ENCODE measurements around the gene KIF26B.

Gene KIF26B

DNA sequence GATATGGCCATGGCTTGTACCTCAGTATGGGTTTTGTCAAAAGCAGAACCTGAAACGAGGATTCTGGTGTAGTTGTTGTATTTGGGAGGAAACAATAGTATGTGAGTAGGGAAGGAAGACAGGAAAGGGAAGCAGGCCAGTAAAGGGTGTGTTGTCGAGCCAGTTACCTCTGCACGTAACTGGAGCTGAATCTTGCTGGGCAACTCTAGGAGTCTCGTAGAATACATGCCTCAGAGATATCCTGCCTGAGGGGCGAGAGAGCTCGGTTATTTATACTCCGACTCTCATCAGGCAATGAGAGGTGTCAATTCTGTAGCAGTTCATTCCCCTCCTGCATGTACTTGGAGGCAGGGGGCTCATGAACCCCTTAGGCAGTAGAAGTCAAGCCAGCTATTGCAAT lies 45.9 kb upstream of the KIF26B start:
- no peaks in the 10 kb centered on the region for H3K79me1 ChIP-seq (ENCODE audit: low read length)
- no peak overlapping the region for H3K9ac ChIP-seq (ENCODE audit: low read length)
- no peak overlapping the region for H2BK15ac ChIP-seq (replicated peaks; ENCODE audit: low read depth)
- H4K8ac ChIP-seq (ENCODE audit: low read depth, low read length): no peak overlapping the region
- no peak overlapping the region for H3K18ac ChIP-seq (ENCODE audit: low read length)
- no peak overlapping the region for H3K23ac ChIP-seq (ENCODE audit: low read length)
- no peaks in the 10 kb centered on the region for H3K4me1 ChIP-seq (ENCODE audit: control insufficient read depth, low read depth, low read length)
- no peak overlapping the region for H3K4me3 ChIP-seq (ENCODE audit: low read length)
- H3K4ac ChIP-seq (ENCODE audit: low read depth, low read length): no peak overlapping the region
- H3K27ac ChIP-seq (ENCODE audit: low read depth, low read length): no peak overlapping the region
- H3K27me3 ChIP-seq (ENCODE audit: insufficient read depth, low read length, poor library complexity): no peaks in the 10 kb centered on the region
- DNase-seq: no peak
- no peak overlapping the region for H2BK5ac ChIP-seq (ENCODE audit: low read length)
- H2BK120ac ChIP-seq (ENCODE audit: low read depth, low read length): no peak overlapping the region
- no peak overlapping the region for H4K5ac ChIP-seq (ENCODE audit: low read length)
- H3K56ac ChIP-seq (ENCODE audit: low read length): no peak overlapping the region
- H3K79me2 ChIP-seq (ENCODE audit: control insufficient read depth, insufficient read depth, low read length): no peaks in the 10 kb centered on the region
- H3K36me3 ChIP-seq (ENCODE audit: control insufficient read depth, insufficient read depth, low read length): no peaks in the 10 kb centered on the region
- WGBS (ENCODE audit: extremely low coverage, insufficient coverage, low lambda C conversion rate): no CpG with 5 or more reads among the region's 7 CpGs
- no peak overlapping the region for H2AK5ac ChIP-seq (ENCODE audit: low read length)
- H3K4me2 ChIP-seq (ENCODE audit: low read length): no peak overlapping the region

GRCh38 chr1:245110406-245110805 lies 44.4 kb upstream of the KIF26B start:
- no peaks in the 10 kb centered on the region for H3K79me2 ChIP-seq (ENCODE audit: control insufficient read depth, insufficient read depth, low read length)
- no peak overlapping the region for H3K9ac ChIP-seq (ENCODE audit: low read length)
- no peak overlapping the region for H3K23ac ChIP-seq (ENCODE audit: low read length)
- H4K5ac ChIP-seq (ENCODE audit: low read length): no peak overlapping the region
- H3K4me1 ChIP-seq (ENCODE audit: control insufficient read depth, low read depth, low read length): no peaks in the 10 kb centered on the region
- H3K56ac ChIP-seq (ENCODE audit: low read length): no peak overlapping the region
- no peak overlapping the region for H2AK5ac ChIP-seq (ENCODE audit: low read length)
- no peak overlapping the region for H3K4ac ChIP-seq (ENCODE audit: low read depth, low read length)
- no peak overlapping the region for H3K27ac ChIP-seq (ENCODE audit: low read depth, low read length)
- no peak overlapping the region for H3K4me3 ChIP-seq (ENCODE audit: low read length)
- H2BK5ac ChIP-seq (ENCODE audit: low read length): no peak overlapping the region
- no peaks in the 10 kb centered on the region for H3K36me3 ChIP-seq (ENCODE audit: control insufficient read depth, insufficient read depth, low read length)
- H2BK15ac ChIP-seq (replicated peaks; ENCODE audit: low read depth): no peak overlapping the region
- no peak overlapping the region for H4K8ac ChIP-seq (ENCODE audit: low read depth, low read length)
- no CpG with 5 or more reads among the region's 2 CpGs for WGBS (ENCODE audit: extremely low coverage, insufficient coverage, low lambda C conversion rate)
- H3K4me2 ChIP-seq (ENCODE audit: low read length): no peak overlapping the region
- H3K18ac ChIP-seq (ENCODE audit: low read length): no peak overlapping the region
- no peak for DNase-seq
- H3K27me3 ChIP-seq (ENCODE audit: insufficient read depth, low read length, poor library complexity): no peaks in the 10 kb centered on the region
- no peaks in the 10 kb centered on the region for H3K79me1 ChIP-seq (ENCODE audit: low read length)
- H2BK120ac ChIP-seq (ENCODE audit: low read depth, low read length): no peak overlapping the region

DNA sequence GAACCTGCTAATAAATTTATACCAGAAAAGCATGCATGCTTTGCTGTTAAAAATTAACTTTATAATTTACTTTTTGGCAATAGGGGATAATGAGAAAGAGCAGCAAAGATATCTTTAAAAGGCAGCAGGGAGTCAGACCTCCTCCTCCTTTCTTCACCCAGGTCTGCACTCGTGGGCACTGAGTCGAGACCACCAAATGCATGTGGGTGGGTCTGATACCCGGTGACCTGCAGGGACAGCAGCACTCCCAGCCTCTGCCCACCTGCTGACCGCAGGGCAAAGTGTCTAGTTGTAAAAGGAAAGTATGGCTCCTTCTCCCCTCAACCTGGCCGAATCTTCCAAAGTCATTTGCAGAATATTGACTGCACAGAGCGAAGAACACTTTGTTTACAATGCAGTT lies 43.7 kb upstream of the KIF26B start:
- no peak overlapping the region for H2BK15ac ChIP-seq (replicated peaks; ENCODE audit: low read depth)
- no peak overlapping the region for H3K4ac ChIP-seq (ENCODE audit: low read depth, low read length)
- no peak overlapping the region for H3K18ac ChIP-seq (ENCODE audit: low read length)
- no peak overlapping the region for H2BK120ac ChIP-seq (ENCODE audit: low read depth, low read length)
- no peak overlapping the region for H3K23ac ChIP-seq (ENCODE audit: low read length)
- no peaks in the 10 kb centered on the region for H3K79me2 ChIP-seq (ENCODE audit: control insufficient read depth, insufficient read depth, low read length)
- no peak overlapping the region for H4K5ac ChIP-seq (ENCODE audit: low read length)
- no peak overlapping the region for H3K27ac ChIP-seq (ENCODE audit: low read depth, low read length)
- H3K56ac ChIP-seq (ENCODE audit: low read length): no peak overlapping the region
- WGBS (ENCODE audit: extremely low coverage, insufficient coverage, low lambda C conversion rate): no CpG with 5 or more reads among the region's 6 CpGs
- no peak for DNase-seq
- no peak overlapping the region for H2AK5ac ChIP-seq (ENCODE audit: low read length)
- H4K8ac ChIP-seq (ENCODE audit: low read depth, low read length): no peak overlapping the region
- no peak overlapping the region for H3K4me3 ChIP-seq (ENCODE audit: low read length)
- no peaks in the 10 kb centered on the region for H3K79me1 ChIP-seq (ENCODE audit: low read length)
- H3K4me2 ChIP-seq (ENCODE audit: low read length): no peak overlapping the region
- no peaks in the 10 kb centered on the region for H3K27me3 ChIP-seq (ENCODE audit: insufficient read depth, low read length, poor library complexity)
- no peak overlapping the region for H2BK5ac ChIP-seq (ENCODE audit: low read length)
- no peaks in the 10 kb centered on the region for H3K4me1 ChIP-seq (ENCODE audit: control insufficient read depth, low read depth, low read length)
- no peaks in the 10 kb centered on the region for H3K36me3 ChIP-seq (ENCODE audit: control insufficient read depth, insufficient read depth, low read length)
- no peak overlapping the region for H3K9ac ChIP-seq (ENCODE audit: low read length)

DNA sequence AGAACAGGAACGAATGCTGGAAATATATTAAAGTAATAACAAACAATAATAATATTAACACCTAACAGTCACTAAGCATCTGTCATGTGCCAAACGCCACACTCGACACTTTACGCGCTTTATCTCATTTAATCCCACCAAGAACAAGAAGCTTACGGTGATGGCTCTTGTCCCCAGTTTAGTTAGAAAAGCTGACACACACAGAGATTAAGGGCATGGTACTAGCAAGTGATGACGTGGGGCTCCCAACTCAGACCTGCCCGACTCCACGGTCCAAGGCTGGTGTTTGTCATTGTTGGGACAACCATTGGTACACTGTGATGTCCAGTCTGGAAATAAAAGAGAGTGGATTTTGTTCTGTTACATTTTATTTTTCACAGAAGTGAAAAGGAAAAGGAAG lies 41.1 kb upstream of the KIF26B start:
- Histone ChIP-seq H3K56ac (ENCODE audit: low read length) (no peak overlapping the region), H3K9ac (ENCODE audit: low read length) (no peak overlapping the region), H2BK5ac (ENCODE audit: low read length) (no peak overlapping the region), H3K4me2 (ENCODE audit: low read length) (no peak overlapping the region), H3K23ac (ENCODE audit: low read length) (no peak overlapping the region), H2BK15ac (replicated peaks; ENCODE audit: low read depth) (no peak overlapping the region), H3K4ac (ENCODE audit: low read depth, low read length) (no peak overlapping the region), H3K4me1 (ENCODE audit: control insufficient read depth, low read depth, low read length) (no peaks in the 10 kb centered on the region), H2BK120ac (ENCODE audit: low read depth, low read length) (no peak overlapping the region), H4K5ac (ENCODE audit: low read length) (no peak overlapping the region), H2AK5ac (ENCODE audit: low read length) (no peak overlapping the region), H3K79me1 (ENCODE audit: low read length) (no peaks in the 10 kb centered on the region), H3K79me2 (ENCODE audit: control insufficient read depth, insufficient read depth, low read length) (no peaks in the 10 kb centered on the region), H3K27ac (ENCODE audit: low read depth, low read length) (no peak overlapping the region), H3K27me3 (ENCODE audit: insufficient read depth, low read length, poor library complexity) (no peaks in the 10 kb centered on the region), H4K8ac (ENCODE audit: low read depth, low read length) (no peak overlapping the region), H3K36me3 (ENCODE audit: control insufficient read depth, insufficient read depth, low read length) (no peaks in the 10 kb centered on the region), H3K18ac (ENCODE audit: low read length) (no peak overlapping the region), H3K4me3 (ENCODE audit: low read length) (no peak overlapping the region)
- DNase-seq: no peak
- WGBS (ENCODE audit: extremely low coverage, insufficient coverage, low lambda C conversion rate): 100% methylated on average over 4 of the region's 9 CpGs

DNA sequence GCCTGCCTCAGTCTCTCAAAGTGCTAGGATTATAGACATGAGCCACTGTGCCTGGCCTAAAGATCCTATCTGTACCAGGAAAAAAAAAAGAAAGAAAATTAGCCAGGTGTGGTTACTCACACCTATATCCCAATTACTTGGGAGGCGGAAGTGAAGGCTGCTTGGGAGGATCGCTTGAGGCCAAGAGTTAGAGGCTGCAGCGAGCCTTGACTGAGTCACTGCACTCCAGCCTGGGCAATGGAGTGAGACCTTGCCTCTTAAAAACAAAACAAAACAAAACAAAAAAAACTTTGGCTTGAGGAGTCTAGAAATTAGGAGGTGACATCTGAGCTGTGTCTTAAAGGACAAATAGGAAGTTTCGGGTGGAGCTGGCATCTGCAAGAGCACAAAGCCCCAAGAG lies 38.7 kb upstream of the KIF26B start:
- no peak overlapping the region for H3K4ac ChIP-seq (ENCODE audit: low read depth, low read length)
- no peak overlapping the region for H3K18ac ChIP-seq (ENCODE audit: low read length)
- no peaks in the 10 kb centered on the region for H3K79me1 ChIP-seq (ENCODE audit: low read length)
- no peak overlapping the region for H3K23ac ChIP-seq (ENCODE audit: low read length)
- no peak overlapping the region for H2AK5ac ChIP-seq (ENCODE audit: low read length)
- H4K5ac ChIP-seq (ENCODE audit: low read length): no peak overlapping the region
- H4K8ac ChIP-seq (ENCODE audit: low read depth, low read length): no peak overlapping the region
- H3K4me2 ChIP-seq (ENCODE audit: low read length): no peak overlapping the region
- H2BK5ac ChIP-seq (ENCODE audit: low read length): no peak overlapping the region
- no peak overlapping the region for H3K9ac ChIP-seq (ENCODE audit: low read length)
- no peak overlapping the region for H3K4me3 ChIP-seq (ENCODE audit: low read length)
- DNase-seq: no peak
- no peaks in the 10 kb centered on the region for H3K27me3 ChIP-seq (ENCODE audit: insufficient read depth, low read length, poor library complexity)
- H3K27ac ChIP-seq (ENCODE audit: low read depth, low read length): no peak overlapping the region
- H3K36me3 ChIP-seq (ENCODE audit: control insufficient read depth, insufficient read depth, low read length): no peaks in the 10 kb centered on the region
- no peaks in the 10 kb centered on the region for H3K4me1 ChIP-seq (ENCODE audit: control insufficient read depth, low read depth, low read length)
- H2BK120ac ChIP-seq (ENCODE audit: low read depth, low read length): no peak overlapping the region
- no peak overlapping the region for H2BK15ac ChIP-seq (replicated peaks; ENCODE audit: low read depth)
- H3K56ac ChIP-seq (ENCODE audit: low read length): no peak overlapping the region
- no CpG with 5 or more reads among the region's 4 CpGs for WGBS (ENCODE audit: extremely low coverage, insufficient coverage, low lambda C conversion rate)
- H3K79me2 ChIP-seq (ENCODE audit: control insufficient read depth, insufficient read depth, low read length): no peaks in the 10 kb centered on the region

DNA sequence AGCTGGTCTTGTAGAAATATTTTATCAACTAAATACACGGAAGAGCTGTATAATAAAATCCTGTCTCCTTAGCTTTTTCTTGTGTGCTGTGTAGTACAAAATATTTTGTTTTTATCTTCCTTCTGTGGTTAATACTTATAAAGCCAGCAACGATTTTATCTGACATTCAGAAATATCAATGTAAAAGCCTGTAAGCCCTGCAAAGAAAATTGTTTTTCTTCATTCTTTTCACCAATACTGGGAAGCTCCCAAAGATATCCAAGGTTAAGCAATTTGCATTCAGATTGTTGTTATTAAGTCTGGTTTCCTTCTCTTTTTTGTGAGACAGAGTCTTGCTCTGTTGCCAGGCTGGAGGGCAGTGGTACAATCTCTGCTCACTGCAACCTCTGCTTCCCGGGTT lies 38.0 kb upstream of the KIF26B start:
- Histone ChIP-seq H3K56ac (ENCODE audit: low read length) (no peak overlapping the region), H3K23ac (ENCODE audit: low read length) (no peak overlapping the region), H3K36me3 (ENCODE audit: control insufficient read depth, insufficient read depth, low read length) (no peaks in the 10 kb centered on the region), H3K27ac (ENCODE audit: low read depth, low read length) (no peak overlapping the region), H3K4ac (ENCODE audit: low read depth, low read length) (no peak overlapping the region), H2BK120ac (ENCODE audit: low read depth, low read length) (no peak overlapping the region), H2AK5ac (ENCODE audit: low read length) (no peak overlapping the region), H3K4me1 (ENCODE audit: control insufficient read depth, low read depth, low read length) (no peaks in the 10 kb centered on the region), H3K79me1 (ENCODE audit: low read length) (no peaks in the 10 kb centered on the region), H3K18ac (ENCODE audit: low read length) (no peak overlapping the region), H4K5ac (ENCODE audit: low read length) (no peak overlapping the region), H3K9ac (ENCODE audit: low read length) (no peak overlapping the region), H3K27me3 (ENCODE audit: insufficient read depth, low read length, poor library complexity) (no peaks in the 10 kb centered on the region), H4K8ac (ENCODE audit: low read depth, low read length) (no peak overlapping the region), H3K4me3 (ENCODE audit: low read length) (no peak overlapping the region), H2BK5ac (ENCODE audit: low read length) (no peak overlapping the region), H3K4me2 (ENCODE audit: low read length) (no peak overlapping the region), H3K79me2 (ENCODE audit: control insufficient read depth, insufficient read depth, low read length) (no peaks in the 10 kb centered on the region), H2BK15ac (replicated peaks; ENCODE audit: low read depth) (no peak overlapping the region)
- WGBS (ENCODE audit: extremely low coverage, insufficient coverage, low lambda C conversion rate): no CpG with 5 or more reads among the region's 3 CpGs
- no peak for DNase-seq

Measured in mesendoderm (in vitro differentiated cells).